Bronchial epithelial cell (primary cell): ENCODE results near the gene OR52A5. TPM values are rescaled to one million over a fixed set of nuclear protein-coding genes. Genes with fewer than 3 reads are reported as not detected.
"Not testable (repeated sequence)": the region's sequence is repeated elsewhere in the genome, so short reads cannot be mapped to it uniquely, and the experiment has no call there.

Source experiments
- DNase-seq: peaks from one replicate; pipeline ENCODE4 v3.0.0-alpha.2; 2010; ENCODE audit warnings: low read depth
- FAIRE-seq: peaks from 2 replicates; lab custom pipeline; 2011; peaks lifted over from hg19 to GRCh38; lab: Jason Lieb, UNC
- H3K27me3 ChIP-seq: 2 replicates; pipeline ENCODE4 v1.5.1; 2011; ENCODE audit warnings: low read length; ENCODE audit not compliant: control insufficient read depth, insufficient read depth
- H3K36me3 ChIP-seq: 2 replicates; pipeline ENCODE4 v1.5.1; 2011; ENCODE audit warnings: low read length; ENCODE audit not compliant: control insufficient read depth, insufficient read depth
- H3K4me3 ChIP-seq: 2 replicates; pipeline ENCODE4 v1.5.1; 2011; ENCODE audit warnings: mild to moderate bottlenecking, low read depth, low read length, control low read depth
- total RNA-seq: library from RNA; depleted of rRNA; stranded (reverse); fragments of >200 nt; gene quantifications from 2 replicates; pipeline ENCODE4 v1.2.1, GENCODE V29; 2014
- TF ChIP-seq, protein P1 (sequence below): IDR thresholded peaks from 2 replicates; pipeline ENCODE4 v1.5.1; 2011; ENCODE audit warnings: mild to moderate bottlenecking, moderate library complexity, low read length, control low read depth, inconsistent platforms; ENCODE audit not compliant: insufficient read depth, severe bottlenecking

OR52A5 gene
- not detected in 2 replicates for total RNA-seq

DNA sequence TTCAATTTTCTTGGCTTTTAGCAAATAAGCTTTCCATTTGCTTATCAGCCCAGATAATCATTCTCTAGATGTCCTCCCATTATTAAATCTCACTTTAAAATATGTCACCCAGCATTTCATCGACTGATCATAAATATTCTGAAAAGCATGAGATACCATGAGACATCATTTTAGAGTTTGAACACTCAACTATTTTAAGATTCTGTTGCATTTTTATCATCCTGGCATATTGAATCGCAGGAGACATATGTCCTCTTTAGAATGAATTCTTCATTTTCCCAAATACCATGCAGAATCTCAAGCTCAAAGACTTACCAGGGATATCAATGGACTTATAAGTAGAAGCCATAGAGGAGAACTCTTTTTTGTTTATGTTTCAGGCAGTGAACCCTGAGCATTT, at the start of gene OR52A5:
Gene OR52A5 (minus strand): TSS at position 361 of the 400 bp plus-strand sequence. CDS start 5,714 bp downstream, outside the sequence.
- no peaks in the 10 kb centered on the region for H3K36me3 ChIP-seq
- H3K27me3 ChIP-seq, result no peaks in the 10 kb centered on the region
- FAIRE-seq, result no peak
- TF ChIP-seq, protein P1, sequence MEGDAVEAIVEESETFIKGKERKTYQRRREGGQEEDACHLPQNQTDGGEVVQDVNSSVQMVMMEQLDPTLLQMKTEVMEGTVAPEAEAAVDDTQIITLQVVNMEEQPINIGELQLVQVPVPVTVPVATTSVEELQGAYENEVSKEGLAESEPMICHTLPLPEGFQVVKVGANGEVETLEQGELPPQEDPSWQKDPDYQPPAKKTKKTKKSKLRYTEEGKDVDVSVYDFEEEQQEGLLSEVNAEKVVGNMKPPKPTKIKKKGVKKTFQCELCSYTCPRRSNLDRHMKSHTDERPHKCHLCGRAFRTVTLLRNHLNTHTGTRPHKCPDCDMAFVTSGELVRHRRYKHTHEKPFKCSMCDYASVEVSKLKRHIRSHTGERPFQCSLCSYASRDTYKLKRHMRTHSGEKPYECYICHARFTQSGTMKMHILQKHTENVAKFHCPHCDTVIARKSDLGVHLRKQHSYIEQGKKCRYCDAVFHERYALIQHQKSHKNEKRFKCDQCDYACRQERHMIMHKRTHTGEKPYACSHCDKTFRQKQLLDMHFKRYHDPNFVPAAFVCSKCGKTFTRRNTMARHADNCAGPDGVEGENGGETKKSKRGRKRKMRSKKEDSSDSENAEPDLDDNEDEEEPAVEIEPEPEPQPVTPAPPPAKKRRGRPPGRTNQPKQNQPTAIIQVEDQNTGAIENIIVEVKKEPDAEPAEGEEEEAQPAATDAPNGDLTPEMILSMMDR, result no peak
- no peak within 1 kb of the TSS for H3K4me3 ChIP-seq
- DNase-seq, result no peak

DNA sequence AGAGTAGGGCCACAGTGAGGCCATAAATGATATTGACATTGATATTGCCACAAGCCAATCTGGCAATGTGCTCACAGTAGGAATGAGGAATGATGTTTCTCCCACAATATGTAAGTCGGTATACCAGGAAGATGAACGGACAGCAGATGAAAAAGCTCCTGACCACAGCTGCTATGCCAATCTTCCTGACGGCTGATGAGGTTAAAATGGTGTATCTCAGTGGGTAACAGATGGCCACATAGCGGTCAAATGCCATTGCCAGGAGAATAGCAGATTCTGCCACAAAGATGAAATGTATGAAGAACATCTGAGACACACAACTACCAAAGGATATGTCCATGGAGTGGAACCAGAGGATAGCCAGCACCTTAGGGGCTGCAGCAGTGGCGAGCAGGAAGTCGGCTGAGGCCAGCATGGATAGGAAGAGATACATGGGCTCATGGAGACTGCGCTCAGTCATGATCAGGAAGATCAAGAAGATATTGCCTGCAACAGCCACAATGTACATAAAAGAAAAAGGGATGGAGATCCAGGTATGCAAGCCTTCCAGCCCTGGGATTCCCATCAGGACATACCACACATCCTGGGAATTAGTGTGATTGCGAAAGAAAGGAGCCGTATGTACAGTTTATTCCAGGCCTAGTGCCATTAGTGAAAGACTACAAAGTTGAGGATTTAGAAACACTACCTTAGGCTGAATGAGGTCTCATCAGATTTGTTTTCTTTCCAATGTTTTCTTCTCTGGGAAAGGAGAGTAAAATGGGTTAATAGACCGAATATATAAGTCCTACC, 40.1 kb upstream of the OR52A5 start:
- H3K27me3 ChIP-seq, result no peaks in the 10 kb centered on the region
- DNase-seq, result no peak
- no peaks in the 10 kb centered on the region for H3K36me3 ChIP-seq
- no peak overlapping the region for H3K4me3 ChIP-seq
- peak; percentile 43 for FAIRE-seq
- TF ChIP-seq, protein P1, result no peak

DNA sequence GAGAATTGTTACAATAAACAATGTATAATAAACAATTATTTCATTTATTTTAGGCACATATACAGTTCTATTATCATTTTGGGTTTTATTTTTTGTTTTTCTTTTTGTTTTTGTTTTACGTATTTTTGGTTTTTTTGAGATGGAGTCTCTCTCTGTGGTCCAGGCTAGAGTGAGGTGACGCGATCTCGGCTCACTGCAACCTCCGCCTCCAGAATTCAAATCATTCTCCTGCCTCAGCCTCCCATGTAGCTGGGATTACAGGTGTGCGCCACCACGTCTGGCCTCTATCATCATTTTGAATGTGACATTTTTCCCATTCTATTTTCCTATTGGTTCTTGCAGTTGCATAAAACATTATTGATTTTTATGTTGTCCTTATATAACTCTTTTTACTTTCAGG, 36.8 kb upstream of the OR52A5 start:
- TF ChIP-seq, protein P1, result no peak
- DNase-seq (no peak), FAIRE-seq (no peak)
- Histone ChIP-seq H3K36me3 (no peaks in the 10 kb centered on the region), H3K27me3 (no peaks in the 10 kb centered on the region), H3K4me3 (no peak overlapping the region)

DNA sequence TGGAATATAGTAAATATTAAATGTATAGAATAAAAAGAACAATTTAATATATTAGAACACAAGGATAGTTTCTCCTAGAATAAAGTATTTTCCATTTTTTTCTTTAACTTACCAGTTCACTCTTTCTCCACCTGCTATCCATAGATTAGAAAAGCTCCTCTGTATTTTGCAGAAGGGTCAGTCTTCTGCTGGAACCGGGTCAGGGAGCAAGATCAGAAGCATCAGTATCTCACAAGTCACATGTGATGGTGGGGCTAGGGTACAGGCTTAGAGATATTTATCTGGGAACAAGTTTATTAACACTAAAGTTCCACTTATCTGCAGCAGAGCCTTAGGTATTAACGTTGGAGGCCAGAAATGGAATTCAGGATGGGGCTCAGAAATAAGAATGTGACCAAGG, 33.7 kb upstream of the OR52A5 start:
- H3K27me3 ChIP-seq, result no peaks in the 10 kb centered on the region
- H3K4me3 ChIP-seq, result no peak overlapping the region
- FAIRE-seq (no peak), DNase-seq (no peak)
- no peaks in the 10 kb centered on the region for H3K36me3 ChIP-seq
- TF ChIP-seq, protein P1, result no peak

DNA sequence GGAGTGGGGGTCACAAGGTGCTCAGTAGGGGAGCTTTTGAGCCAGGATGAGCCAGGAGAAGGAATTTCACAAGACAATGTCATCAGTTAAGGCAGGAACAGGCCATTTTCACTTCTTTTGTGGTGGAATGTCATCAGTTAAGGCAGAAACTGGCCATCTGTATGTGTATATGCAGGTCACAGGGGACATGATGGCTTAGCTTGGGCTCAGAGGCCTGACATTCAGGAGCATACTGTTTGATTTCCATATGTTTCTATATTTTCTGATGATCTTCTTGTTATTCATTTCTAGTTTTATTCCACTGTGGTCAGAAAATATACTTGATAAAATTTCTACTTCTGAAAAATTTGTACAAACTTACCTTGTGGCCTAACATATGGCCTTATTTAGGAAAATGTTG, 27.7 kb upstream of the OR52A5 start:
- DNase-seq, H3K4me3 ChIP-seq, FAIRE-seq, H3K36me3 ChIP-seq, H3K27me3 ChIP-seq: not testable (repeated sequence)

DNA sequence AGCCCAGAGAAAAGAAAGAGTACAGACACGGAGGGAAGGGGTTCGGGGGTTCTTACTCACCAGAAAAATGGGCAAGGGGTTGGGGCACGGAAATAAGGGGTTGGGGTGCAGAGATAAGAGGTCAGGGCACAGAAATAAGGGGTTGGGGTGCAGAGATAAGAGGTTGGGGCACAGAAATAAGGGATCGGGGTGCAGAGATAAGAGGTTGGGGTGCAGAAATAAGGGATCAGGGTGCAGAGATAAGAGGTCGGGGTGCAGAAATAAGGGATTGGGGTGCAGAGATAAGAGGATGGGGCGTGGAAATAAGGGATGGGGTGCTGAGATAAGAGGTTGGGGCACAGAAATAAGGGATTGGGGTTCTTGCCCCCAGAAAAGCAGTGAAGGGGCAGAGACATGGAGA, 26.7 kb upstream of the OR52A5 start:
- FAIRE-seq, H3K27me3 ChIP-seq, H3K36me3 ChIP-seq, DNase-seq, H3K4me3 ChIP-seq: not testable (repeated sequence)

DNA sequence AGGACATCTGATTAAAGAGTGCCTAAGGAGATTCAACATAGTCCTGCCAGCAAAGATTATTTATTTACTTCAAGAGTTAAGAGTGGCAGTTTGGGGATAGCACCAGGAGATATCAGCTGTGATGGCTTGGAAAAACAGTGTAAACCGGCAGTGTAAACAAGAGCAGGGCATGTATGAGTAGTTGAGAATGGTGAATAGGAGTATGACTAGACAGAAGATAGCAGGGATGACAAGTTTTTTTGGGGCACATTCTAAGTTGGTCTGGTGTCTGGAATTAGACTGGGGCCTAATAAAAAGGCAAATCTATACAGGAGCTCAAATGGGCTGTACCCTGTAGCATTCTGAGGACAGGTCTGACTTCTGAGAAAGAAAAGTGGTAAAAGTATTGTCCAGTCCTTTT, 22.9 kb upstream of the OR52A5 start:
- DNase-seq, H3K27me3 ChIP-seq, FAIRE-seq, H3K4me3 ChIP-seq, H3K36me3 ChIP-seq: not testable (repeated sequence)

DNA sequence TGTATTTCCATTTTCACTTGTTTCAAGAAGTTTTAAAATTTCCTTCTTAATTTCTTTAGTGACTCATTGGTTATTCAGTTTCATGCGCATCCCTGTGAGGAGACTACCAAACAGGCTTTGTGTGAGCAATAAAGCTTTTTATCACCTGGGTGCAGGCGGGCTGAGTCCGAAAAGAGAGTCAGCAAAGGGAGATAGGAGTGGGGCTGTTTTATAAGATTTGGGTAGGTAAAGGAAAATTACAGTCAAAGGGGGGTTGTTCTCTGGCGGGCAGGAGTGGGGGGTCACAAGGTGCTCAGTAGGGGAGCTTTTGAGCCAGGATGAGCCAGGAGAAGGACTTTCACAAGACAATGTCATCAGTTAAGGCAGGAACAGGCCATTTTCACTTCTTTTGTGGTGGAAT, 22.1 kb upstream of the OR52A5 start:
- not testable (repeated sequence) for H3K4me3 ChIP-seq, DNase-seq, H3K27me3 ChIP-seq, FAIRE-seq, H3K36me3 ChIP-seq
